HG03066 (cell line): ENCODE measurements around the gene KDM2B.
A peak's percentile ranks its signal among the peaks of the same experiment; 100 is the strongest.

ENCODE experiments used
- ATAC-seq: cut with Tn5 transposase; IDR thresholded peaks from one replicate; pipeline ENCODE4 v1.9.1; 2021; ENCODE audit warnings: low read depth; ENCODE audit not compliant: unreplicated experiment

Gene KDM2B

GRCh38 chr12:121466794-121467637, 113.8 kb downstream of the KDM2B start:
- ATAC-seq: peak; percentile 79

- peak; percentile 14 for ATAC-seq
Measured at GRCh38 chr12:121465921-121466793, 114.7 kb downstream of the KDM2B start.

GRCh38 chr12:121464331-121464730, 116.5 kb downstream of the KDM2B start:
- no peak for ATAC-seq

- no peak for ATAC-seq
Measured at GRCh38 chr12:121461048-121461447, 119.8 kb downstream of the KDM2B start.

- no peak for ATAC-seq
Measured at GRCh38 chr12:121456551-121456950, 124.3 kb downstream of the KDM2B start.

GRCh38 chr12:121455766-121456420, 124.9 kb downstream of the KDM2B start:
- no peak for ATAC-seq

GRCh38 chr12:121454921-121455320, 125.9 kb downstream of the KDM2B start:
- no peak for ATAC-seq

- no peak for ATAC-seq
Measured at GRCh38 chr12:121453629-121454028, 127.2 kb downstream of the KDM2B start.

GRCh38 chr12:121452985-121453360, 127.8 kb downstream of the KDM2B start:
- no peak for ATAC-seq

- ATAC-seq: no peak
Measured at GRCh38 chr12:121452340-121452984, 128.4 kb downstream of the KDM2B start.

- ATAC-seq: no peak
Measured at GRCh38 chr12:121451961-121452339, 128.9 kb downstream of the KDM2B start.

- ATAC-seq: no peak
Measured at GRCh38 chr12:121448771-121449315, 132.0 kb downstream of the KDM2B start.

GRCh38 chr12:121446750-121447149, 134.1 kb downstream of the KDM2B start:
- no peak for ATAC-seq

GRCh38 chr12:121444842-121445202, 136.0 kb downstream of the KDM2B start:
- no peak for ATAC-seq

- no peak for ATAC-seq
Measured at GRCh38 chr12:121443911-121444841, 136.6 kb downstream of the KDM2B start.

- ATAC-seq: no peak
Measured at GRCh38 chr12:121443193-121443870, 137.5 kb downstream of the KDM2B start.

GRCh38 chr12:121442028-121442948, 138.5 kb downstream of the KDM2B start:
- ATAC-seq: no peak

GRCh38 chr12:121441555-121441954, 139.3 kb downstream of the KDM2B start:
- ATAC-seq: no peak
